Islet precursor cell (in vitro differentiated cells): ENCODE measurements around the gene ABCC4.

Experiments used
- DNase-seq: peaks from one replicate; pipeline ENCODE4 v3.0.0-alpha.2; 2018

ABCC4 gene

GRCh38 chr13:95255072-95255732 is 46.0 kb downstream of the ABCC4 start:
- no peak for DNase-seq

- no peak for DNase-seq
Observed at GRCh38 chr13:95254339-95254738, 46.9 kb downstream of the ABCC4 start.

GRCh38 chr13:95253033-95253432 is 48.2 kb downstream of the ABCC4 start:
- no peak for DNase-seq

DNA sequence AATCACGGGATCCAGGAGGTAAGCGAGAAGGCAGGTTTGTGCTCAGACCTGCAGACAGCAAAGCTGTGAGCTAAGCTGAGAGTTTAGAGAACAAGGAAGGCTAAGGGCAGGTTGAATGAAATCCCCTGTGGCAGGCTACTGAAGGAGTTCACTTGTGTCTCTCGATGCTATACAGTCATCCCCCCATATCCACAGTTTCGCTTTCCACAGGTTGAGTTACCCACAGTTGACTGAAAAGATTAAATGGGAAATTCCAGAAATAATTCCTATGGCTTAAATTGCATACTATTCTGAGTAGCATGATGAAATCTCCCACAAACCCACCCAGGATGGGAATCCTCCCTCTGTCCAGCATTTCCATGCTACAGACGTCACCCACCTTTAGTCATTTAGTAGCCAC is 49.6 kb downstream of the ABCC4 start:
- DNase-seq = no peak

GRCh38 chr13:95250961-95251360 is 50.3 kb downstream of the ABCC4 start:
- DNase-seq = no peak

GRCh38 chr13:95248953-95249352 is 52.3 kb downstream of the ABCC4 start:
- no peak for DNase-seq

- no peak for DNase-seq
Observed at GRCh38 chr13:95247852-95248251, 53.4 kb downstream of the ABCC4 start.

DNA sequence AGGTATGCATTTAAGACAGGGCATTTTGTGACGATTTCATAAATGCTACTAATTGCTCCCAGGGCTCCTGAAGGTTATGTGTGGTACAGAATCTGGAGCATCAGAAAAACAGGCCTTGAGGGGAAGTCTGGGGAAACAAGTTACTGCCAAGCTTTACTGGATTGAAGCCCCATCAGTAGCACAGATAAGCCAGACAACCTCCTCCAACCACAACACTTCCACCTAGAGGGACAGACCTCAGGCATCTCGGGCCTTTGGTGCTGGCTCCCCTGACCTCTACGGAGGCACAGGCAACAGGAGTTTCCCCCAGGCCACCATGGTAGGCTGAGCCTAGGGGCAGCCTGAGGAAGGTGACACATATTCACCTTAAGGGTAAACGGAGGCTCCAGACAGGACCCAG is 54.1 kb downstream of the ABCC4 start:
- DNase-seq = no peak

GRCh38 chr13:95246292-95247082 is 54.8 kb downstream of the ABCC4 start:
- no peak for DNase-seq

DNA sequence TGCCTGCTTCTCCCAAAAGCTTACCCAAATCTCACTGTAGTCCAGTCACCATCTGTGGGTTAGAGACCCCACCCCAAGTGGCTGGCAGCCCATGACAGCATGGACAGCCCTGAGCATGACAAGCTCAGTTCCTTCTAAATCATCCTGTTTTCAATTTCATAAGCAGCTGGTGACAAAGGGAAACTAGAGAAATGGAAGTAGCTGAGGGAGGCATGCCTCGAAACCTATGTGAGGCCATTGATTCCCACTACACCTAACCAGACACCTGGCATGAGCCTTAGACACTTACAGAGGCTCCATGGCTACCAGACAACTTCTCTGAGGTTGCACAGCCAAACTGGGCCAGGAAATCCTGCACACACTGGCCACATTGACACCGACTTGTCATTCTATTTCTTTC is 56.2 kb downstream of the ABCC4 start:
- DNase-seq = no peak

GRCh38 chr13:95243207-95243606 is 58.0 kb downstream of the ABCC4 start:
- no peak for DNase-seq

GRCh38 chr13:95241321-95241720 is 59.9 kb downstream of the ABCC4 start:
- no peak for DNase-seq

- DNase-seq = no peak
Observed at GRCh38 chr13:95239283-95239682, 62.0 kb downstream of the ABCC4 start.

- no peak for DNase-seq
Observed at GRCh38 chr13:95237310-95237870, 63.9 kb downstream of the ABCC4 start.

DNA sequence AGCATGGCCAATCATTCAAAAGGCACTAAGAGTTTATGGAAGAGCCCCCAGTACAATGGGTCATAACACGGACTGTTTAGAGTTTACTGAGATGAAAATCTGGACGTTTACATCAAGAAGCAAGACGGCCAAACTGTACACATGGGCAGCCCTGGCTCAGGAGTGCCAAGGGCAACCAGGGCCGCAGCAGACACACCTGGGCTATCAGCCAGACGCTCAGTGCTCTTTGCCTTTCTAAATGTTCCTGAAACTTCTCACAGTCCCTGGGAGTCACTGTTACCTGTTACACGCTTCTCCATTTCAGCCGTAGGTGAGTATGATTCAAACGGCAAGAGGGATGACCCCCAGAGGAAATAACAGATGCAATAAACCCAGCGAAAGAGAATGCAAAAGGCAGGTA is 64.5 kb downstream of the ABCC4 start:
- no peak for DNase-seq

DNA sequence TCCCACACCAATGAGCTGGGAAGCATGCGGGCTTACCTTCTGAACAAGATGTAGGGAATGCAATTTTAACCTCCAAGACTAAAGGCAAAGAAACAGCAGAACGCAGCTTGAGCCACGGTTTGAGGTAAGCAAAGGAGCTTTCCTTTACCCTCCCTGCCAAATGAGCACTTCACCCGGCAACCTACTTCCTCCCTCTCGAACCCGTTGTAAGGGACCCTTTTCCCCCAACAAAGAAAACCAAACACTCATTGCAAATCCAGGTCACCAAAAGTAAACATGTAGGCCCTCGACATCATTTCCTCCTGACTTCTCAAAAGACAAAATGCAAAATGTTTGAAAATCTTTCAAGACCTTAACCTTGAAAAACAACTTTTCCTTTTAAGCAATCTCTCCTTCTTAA is 65.3 kb downstream of the ABCC4 start:
- no peak for DNase-seq

- DNase-seq = no peak
Observed at GRCh38 chr13:95235199-95235756, 66.0 kb downstream of the ABCC4 start.

DNA sequence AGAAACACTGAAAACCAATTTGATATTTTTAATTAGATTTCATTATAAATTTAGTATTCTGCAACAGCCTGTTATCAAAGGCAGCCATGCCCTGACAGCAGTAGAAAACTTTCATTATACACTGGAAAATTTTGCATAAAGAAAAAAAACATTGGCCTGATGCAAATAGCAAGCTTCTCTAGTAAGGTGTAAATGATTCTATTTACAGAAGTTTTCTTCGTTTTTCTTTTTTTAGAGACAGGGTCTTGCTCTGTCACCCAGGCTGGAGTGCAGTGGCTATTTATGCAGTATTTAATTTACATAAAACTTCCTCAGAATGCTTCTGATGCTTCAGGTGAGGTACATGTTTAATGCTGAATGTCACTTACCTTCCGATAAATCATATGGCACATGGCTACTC is 67.0 kb downstream of the ABCC4 start:
- no peak for DNase-seq

DNA sequence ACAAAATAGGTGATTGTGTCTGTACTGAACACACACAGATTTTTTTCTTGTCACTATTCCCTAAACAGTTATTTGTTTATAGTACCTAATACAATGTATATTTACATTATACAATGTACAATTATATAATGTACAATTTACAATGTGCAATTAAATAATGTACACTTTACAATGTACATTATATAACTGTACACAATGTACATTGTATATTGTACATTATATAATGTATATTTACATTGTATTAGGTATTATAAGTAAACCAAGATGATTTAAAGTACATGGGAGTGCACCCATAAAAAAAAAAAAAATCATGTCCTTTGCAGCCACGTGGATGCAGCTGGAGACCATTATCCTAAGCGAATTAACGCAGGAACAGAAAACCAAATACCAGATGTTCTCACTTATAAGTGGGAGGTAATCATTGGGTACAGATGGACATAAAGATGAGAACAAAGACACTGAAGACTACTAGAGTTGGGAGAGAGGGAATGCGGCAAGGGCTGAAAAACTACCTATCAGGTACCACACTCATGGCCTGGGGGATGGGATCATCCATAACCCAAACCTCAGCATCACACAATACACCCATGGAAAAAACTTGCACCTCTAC is 68.1 kb downstream of the ABCC4 start:
- DNase-seq = no peak

- no peak for DNase-seq
Observed at GRCh38 chr13:95231393-95231792, 69.9 kb downstream of the ABCC4 start.

DNA sequence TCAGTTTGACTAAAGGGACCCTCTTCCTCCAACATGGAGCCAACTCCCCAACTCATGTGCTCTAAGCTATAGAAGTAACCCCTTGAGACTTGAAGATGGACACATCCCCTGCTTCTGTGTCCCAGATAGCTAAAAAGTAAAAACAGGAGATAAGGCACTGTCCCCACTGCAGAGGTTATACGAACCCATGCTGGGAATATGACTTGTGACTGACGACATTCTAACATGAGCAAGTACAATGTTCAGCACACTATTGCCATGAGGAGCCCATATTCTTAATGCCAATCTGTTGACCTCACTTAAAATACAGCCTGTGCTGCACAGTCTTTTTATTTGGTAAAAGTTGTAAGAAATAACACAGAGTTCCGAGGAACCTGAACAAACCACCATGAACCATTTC is 71.4 kb downstream of the ABCC4 start:
- DNase-seq = no peak

- DNase-seq = no peak
Observed at GRCh38 chr13:95228130-95228529, 73.1 kb downstream of the ABCC4 start.

DNA sequence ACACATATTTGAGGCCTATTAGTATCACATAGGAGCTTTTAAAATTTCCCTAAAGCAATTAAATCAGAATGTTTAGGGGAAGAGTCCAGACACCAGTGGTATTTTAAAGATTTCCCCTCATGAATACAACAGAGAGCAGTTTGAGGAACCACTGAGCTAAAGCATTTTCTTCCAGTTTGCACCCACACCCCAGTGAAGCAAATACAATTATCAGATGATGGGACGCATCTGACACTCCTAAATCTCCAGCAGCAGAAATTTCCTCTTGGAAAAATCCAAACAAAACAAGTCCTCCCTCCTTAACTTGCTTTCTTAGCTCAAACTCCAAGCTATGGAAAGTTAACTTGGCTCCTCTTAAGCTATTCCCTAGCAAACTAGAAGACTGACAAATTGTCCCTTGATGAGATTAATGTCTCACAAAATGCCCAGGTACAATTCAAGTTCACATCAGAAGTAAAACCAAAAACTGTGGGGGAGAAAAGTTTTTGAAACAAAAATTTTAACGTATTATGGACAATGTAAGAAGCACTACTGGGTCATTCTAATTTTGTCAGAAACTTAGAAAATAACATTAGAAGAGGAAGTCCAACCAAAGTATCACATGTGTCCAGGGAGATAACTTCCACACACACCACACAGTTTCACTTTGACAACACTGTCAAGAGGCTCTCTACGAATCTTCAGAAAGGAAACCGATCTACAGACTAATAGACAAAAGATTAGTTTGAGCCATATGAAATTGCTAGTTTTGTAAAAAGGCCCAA is 74.1 kb downstream of the ABCC4 start:
- no peak for DNase-seq
